Measurements from ENCODE around the gene DGKG. TPM values are rescaled to one million over a fixed set of nuclear protein-coding genes. Genes with fewer than 3 reads are reported as not detected.
A peak's percentile ranks its signal among the peaks of the same experiment; 100 is the strongest.

DGKG gene
- total RNA-seq, 1 donor from 2014 or later: 18.2 TPM

GRCh38 chr3:186284661-186285060, 77.4 kb downstream of the DGKG start:
- intact Hi-C loops (cut with micrococcal nuclease): no loop called here
- ATAC-seq (no peak), DNase-seq (no peak)

- DNase-seq (no peak), ATAC-seq (no peak)
- intact Hi-C loops (cut with micrococcal nuclease): no loop called here
Observed at GRCh38 chr3:186284349-186284652, 77.7 kb downstream of the DGKG start.

DNA sequence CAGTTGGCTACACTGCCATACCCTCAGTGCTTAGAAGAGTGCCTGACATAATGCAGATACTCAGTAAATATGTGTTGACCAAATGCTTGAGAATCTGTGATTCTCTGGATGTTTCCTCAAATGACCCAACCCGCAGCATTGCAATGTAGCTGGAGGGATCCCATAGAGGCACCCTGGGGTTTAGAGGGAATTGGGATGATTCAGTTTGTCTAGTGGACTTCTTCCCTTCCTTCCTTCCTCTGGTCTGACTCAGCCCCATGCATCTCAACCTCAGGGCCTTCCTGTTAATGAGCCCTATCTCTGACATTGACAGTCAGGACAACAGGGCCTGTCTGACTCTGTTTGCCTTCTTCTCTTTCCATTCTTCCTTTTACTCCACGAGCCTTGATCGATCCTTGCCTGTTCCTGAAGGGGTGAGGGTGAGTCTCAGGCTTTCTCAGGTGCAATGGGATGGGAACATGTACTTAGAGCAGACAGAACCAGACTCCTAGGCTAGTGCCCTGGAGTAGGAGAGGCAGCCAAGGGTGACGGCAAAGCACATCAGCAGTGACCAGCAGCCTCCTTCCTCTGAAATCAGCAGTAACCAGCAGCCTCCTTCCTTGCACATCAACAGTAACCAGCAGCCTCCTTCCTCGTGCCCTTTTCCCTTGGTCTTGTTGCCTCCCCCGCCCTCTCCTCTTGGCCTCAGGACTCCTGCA, 78.2 kb downstream of the DGKG start:
- intact Hi-C loops (cut with micrococcal nuclease): no loop called here
- no peak for ATAC-seq
- DNase-seq: no peak

DNA sequence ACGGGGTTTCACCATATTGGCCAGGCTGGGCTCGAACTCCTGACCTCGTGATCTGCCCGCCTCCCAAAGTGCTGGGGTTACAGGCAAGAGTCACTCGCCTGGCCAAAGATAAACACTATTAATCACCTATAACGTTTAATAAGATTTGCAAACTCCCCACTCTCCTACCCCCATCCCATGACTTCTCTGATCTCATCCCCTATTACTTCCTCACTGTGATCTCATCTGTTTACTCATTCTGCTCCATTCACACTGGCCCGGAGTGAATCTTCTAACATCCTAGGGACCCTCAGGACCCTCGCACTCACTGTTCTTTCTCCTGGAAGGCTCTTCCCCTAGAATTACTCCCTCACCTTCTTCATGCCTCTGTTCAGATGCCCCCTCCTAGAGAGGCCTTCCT, 78.9 kb downstream of the DGKG start:
- ATAC-seq (no peak), DNase-seq (no peak)
- intact Hi-C loops (cut with micrococcal nuclease): no loop called here

DNA sequence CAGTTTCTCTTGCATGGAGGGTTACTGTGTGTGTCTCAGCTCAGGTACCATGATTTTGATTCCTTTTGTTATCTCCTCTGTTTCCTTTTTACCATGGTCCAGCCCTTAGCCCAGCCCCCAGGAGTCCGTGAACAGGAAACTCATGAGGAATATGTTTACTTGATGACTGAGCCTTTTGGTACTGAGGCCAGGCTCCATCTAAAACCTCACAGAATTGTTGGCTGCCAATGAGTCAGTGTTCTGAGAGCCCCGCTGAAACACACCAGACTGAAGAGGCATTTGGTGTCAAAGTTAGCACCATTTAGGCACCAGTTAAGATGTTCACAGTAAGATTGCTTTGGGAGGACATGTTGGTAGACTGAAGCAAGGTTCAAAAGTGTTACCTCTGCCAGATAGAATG, 80.9 kb downstream of the DGKG start:
- ATAC-seq: no peak
- DNase-seq: no peak
- intact Hi-C loops (cut with micrococcal nuclease): no loop called here

- no peak for ATAC-seq
- intact Hi-C loops (cut with micrococcal nuclease): no loop called here
- DNase-seq: no peak
Observed at GRCh38 chr3:186280737-186281136, 81.3 kb downstream of the DGKG start.

DNA sequence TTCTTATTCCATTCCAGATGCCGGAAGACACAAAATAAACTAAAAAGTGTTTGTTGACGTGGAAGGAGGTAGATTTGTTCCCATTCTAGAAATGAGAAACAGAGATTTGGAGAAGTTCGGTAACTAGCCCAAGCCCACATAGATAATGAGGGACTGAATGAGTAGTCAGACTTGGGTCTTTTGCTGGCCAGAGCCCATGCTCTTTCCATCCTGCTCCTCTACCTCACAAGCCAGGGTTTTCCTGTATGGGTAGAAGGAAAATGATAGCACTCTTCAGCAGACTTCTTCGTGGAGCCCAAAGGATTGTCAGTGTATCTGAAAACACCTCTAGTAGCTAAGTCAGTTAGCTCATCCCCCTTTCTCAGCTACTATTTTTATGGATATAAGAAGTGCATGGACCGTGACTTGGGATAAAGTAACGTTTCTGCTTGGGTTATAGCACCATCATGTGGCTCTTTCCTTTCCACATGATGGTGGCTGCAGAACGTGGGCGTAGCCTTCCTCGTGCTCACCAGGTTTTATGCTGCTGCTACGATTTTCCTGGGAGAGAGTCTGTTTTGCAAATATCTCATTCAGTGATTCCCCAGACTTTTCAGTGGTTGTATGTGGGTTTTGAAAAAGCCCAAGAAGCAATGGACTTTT, 84.6 kb downstream of the DGKG start:
- peak; percentile 30 for ATAC-seq
- no peak for DNase-seq
- intact Hi-C loops (cut with micrococcal nuclease): no loop called here

GRCh38 chr3:186275436-186275835, 86.6 kb downstream of the DGKG start:
- intact Hi-C loops (cut with micrococcal nuclease): no loop called here
- DNase-seq: no peak
- ATAC-seq: no peak

GRCh38 chr3:186273586-186273985, 88.4 kb downstream of the DGKG start:
- ATAC-seq: peak; percentile 88
- intact Hi-C loops (cut with micrococcal nuclease): no loop called here
- DNase-seq: peak; percentile 85

- ATAC-seq: no peak
- DNase-seq: no peak
- intact Hi-C loops (cut with micrococcal nuclease): no loop called here
Observed at GRCh38 chr3:186270701-186271100, 91.3 kb downstream of the DGKG start.

DNA sequence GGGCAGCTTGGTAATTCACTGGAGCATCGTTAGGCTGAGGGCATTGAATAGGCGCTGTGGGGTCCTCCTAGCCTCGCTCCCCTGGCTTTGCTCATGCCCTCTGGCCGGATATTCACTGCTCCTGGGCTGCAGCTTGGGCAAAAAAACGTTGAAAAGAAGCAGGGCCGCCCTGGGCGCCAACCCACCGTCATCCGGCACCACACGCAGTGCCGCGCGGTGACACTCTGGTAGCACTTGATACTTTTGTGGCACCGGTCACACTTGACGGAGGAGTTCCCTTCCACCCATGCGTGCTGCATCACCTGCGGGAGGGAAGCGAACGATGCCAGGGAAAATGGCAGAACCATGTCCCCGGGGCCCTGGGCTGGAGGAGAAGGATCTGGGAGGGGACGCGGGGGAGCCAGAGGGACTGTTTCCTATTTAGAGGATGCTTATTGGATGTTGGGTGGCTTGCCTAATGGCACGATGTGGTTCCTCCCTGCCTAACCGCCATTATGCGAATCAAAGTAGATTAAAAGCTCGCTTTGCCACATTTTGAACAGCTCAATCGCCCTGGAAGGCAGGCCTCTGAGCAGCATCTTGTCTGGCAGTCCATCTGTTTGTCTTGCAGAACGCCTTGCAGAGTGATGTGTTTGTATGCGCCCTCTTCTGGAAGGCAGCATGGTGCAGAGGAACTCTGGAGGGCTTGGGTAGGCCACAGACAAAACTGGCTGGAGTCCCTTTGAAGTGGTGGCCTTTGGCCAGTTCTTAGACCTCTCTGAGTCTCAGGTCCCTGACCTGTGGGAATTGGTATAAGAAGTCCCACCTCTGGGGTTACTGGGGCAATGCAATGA, 93.2 kb downstream of the DGKG start:
- intact Hi-C loops (cut with micrococcal nuclease): no loop called here
- ATAC-seq (no peak), DNase-seq (no peak)

GRCh38 chr3:186267758-186268157, 94.3 kb downstream of the DGKG start:
- DNase-seq: no peak
- no peak for ATAC-seq
- intact Hi-C loops (cut with micrococcal nuclease): no loop called here

DNA sequence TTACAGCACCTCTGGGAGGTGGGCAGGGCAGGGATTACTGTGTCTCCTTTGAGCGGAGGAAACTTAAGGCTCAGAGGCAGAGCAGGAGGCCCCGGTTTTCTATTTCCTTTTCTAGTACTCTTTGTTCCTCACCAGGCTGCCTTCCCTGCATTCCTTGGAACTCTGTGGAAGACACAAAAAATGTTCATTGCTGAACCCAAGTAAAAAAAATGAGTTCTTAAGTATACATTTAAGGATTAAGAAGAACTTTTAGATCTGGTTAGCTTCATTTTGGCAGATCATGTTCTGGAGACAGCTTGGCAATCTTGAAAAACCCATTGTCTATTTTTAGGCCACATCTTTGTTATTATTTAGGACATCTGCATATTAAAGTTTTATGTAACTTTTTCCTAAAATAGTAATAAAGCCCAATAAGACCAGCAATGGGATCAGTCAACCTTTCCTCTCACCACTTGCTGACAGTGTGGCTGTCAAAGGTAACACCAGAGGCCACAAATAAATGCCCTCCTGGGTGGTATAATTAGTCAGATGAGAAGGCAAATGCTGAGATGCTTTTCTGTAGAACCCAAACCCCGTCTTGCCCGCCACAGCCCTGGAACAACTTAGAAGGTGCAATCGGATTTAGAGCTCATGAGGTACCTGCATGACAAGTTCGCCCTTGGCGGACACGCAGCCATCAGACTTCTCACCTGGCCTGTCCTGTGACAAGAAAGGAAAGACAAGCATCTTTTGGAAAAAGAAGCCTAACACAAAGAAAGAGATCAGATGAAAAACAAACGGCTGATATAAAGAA, 97.2 kb downstream of the DGKG start:
- DNase-seq: no peak
- intact Hi-C loops (cut with micrococcal nuclease): no loop called here
- ATAC-seq: no peak

DNA sequence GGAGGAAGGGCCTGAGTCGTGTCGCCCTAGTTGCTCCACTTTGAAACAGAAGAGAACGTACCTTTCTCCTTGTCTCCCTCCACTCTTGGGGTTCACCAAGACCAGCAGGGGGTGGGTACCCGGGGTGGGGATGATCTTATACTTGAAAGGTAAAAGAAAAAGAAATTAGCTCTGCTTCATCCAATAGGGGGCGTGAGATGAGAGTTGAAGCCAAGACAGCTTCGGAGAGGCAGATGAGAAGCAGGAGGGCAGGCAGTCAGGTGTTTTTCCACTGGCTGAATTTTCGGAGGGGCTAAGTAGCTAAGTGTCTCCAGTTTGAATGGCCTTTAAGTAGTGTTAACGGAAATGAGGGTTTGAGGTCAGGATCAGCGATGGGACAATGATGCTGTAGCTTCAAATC, 100.4 kb downstream of the DGKG start:
- no peak for DNase-seq
- intact Hi-C loops (cut with micrococcal nuclease): no loop called here
- ATAC-seq: no peak

GRCh38 chr3:186260726-186261125, 101.3 kb downstream of the DGKG start:
- ATAC-seq (no peak), DNase-seq (no peak)
- intact Hi-C loops (cut with micrococcal nuclease): no loop called here

DNA sequence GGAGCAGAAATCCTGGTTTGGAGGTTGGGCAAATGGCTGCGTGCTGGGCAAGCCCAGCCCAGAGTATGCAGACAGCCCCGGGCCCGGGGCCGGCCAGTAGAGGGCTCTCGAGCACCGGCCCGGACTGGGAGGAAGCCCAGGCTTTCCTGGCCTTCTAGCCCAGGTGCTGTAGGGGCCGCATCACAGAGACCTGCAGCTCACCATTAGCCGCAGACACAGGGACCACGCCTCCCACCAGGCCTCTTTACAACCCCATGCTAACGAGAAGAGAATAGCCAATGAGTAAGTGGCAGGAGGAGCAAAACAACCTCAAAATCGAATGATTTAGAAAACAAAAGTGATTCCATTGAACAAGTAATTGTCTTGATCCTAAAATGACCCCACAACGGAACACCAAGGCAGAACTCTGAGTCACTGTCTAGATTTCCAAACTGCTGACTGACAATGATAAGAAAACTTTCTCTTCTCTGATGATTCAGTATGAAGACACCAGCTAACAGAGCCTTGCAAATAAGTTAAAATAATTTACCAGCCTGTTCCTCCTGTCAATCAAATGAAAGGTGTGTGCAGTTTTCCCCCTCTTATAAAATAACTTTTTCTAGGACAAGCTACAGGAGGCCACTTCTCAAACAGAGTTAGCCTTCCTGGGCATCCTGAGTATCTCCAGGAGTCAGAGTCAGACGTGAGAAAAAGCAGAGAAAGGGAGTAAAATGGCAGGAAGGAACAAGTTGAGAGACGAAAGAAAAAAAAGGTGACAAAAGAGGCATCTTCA, 102.2 kb downstream of the DGKG start:
- ATAC-seq (peak; percentile 90), DNase-seq (peak; percentile 79)
- intact Hi-C loops (cut with micrococcal nuclease): loop anchor here (10.0 kb wide), 1 partner anchor 285 kb away; the partner anchor contains the start of gene CRYGS

- intact Hi-C loops (cut with micrococcal nuclease): loop anchor here (10.0 kb wide), 1 partner anchor 286 kb away; the partner anchor contains the start of gene CRYGS
- DNase-seq (no peak), ATAC-seq (no peak)
Observed at GRCh38 chr3:186258968-186259367, 103.1 kb downstream of the DGKG start.

GRCh38 chr3:186257866-186258265, 104.2 kb downstream of the DGKG start:
- no peak for ATAC-seq
- intact Hi-C loops (cut with micrococcal nuclease): loop anchor here (10.0 kb wide), 1 partner anchor 287 kb away; the partner anchor contains the start of gene CRYGS
- DNase-seq: no peak

All from left ventricle myocardium superior (tissue), 1 donor.